H1 (cell line): ENCODE results near the gene CFAP210. TPM values are rescaled to one million over a fixed set of nuclear protein-coding genes. Genes with fewer than 3 reads are reported as not detected.

Experiments used
- KDM4A ChIP-seq: IDR thresholded peaks from one replicate; pipeline ENCODE4 v1.7.1; 2012; ENCODE audit warnings: low read depth, mild to moderate bottlenecking, moderate library complexity, low read length, inconsistent platforms; ENCODE audit not compliant: severe bottlenecking
- PHF8 ChIP-seq: fragments of 200-600 bp; sonication (generic); conservative IDR thresholded peaks from 2 replicates; pipeline ENCODE4 v1.7.1; 2012; ENCODE audit warnings: low read depth, mild to moderate bottlenecking, inconsistent platforms, low read length, moderate library complexity
- RBBP5 ChIP-seq: IDR thresholded peaks from 2 replicates; pipeline ENCODE4 v1.7.1; 2012; ENCODE audit warnings: low read depth, mild to moderate bottlenecking, inconsistent platforms, low read length, moderate library complexity, borderline replicate concordance
- polyA plus RNA-seq, 7 experiments: library from polyadenylated mRNA; depleted of rRNA in 3 of 7; stranded (reverse) in 5 of 7; unstranded in 2 of 7; fragments of >200 nt in 5 of 7; fragments of 200-250 nt in 2 of 7; gene quantifications; 1 replicate in 5 of 7; 2 replicates in 1 of 7; 4 replicates in 1 of 7; pipeline versions ENCODE4 v1.2.1 to v1.2.3, GENCODE V29; 2011 to 2013; ENCODE audit warnings: missing spikeins in 2 of 7, mixed read lengths in 2 of 7
- total RNA-seq: library from RNA; stranded (reverse); fragmentation: NEBNext Ultra II Directional; extraction: Animal tissue kit (Norgen Biotek cat#: 25700); gene quantifications from 2 replicates; pipeline ENCODE4 v1.2.1, GENCODE V29; 2021

Gene CFAP210
- total and polyA plus RNA-seq, 2 of the 8 experiments (the other 6 are each of a cell fraction or from before 2014, with no cell fraction given): 0.06 to 0.37 TPM

- TF ChIP-seq PHF8 (no peak), KDM4A (no peak), RBBP5 (no peak)
Observed at GRCh38 chr2:169609264-169609663, 84.9 kb downstream of the CFAP210 start (continued).
